Calu3 (cell line): Measurements from ENCODE around the gene CNPY1. TPM values are rescaled to one million over a fixed set of nuclear protein-coding genes. Genes with fewer than 3 reads are reported as not detected.
"Not testable (repeated sequence)": the region's sequence is repeated elsewhere in the genome, so short reads cannot be mapped to it uniquely, and the experiment has no call there.

Experiments
- BruUV-seq: library from RNA; stranded (reverse); fragments of 400-500 nt; replicated peaks from 2 replicates; lab custom pipeline; 2021; lab: Mats Ljungman, UMichigan
- CTCF ChIA-PET: fragments of 300-600 bp; sonication (Branson Sonifier 250); formaldehyde crosslinking; loops from one replicate; lab custom pipeline; 2022; ENCODE audit warnings: antibody characterized with exemption; lab: Charles Lee
- DNase-seq: peaks from one replicate; pipeline ENCODE4 v3.0.0; 2022
- H3K27ac Mint-ChIP-seq: one replicate; pipeline ENCODE4 v1.8.0; 2022; ENCODE audit warnings: mixed read lengths; ENCODE audit not compliant: unreplicated experiment
- H3K27me3 Mint-ChIP-seq: one replicate; pipeline ENCODE4 v1.8.0; 2022; ENCODE audit warnings: mixed read lengths; ENCODE audit not compliant: unreplicated experiment
- H3K36me3 Mint-ChIP-seq: one replicate; pipeline ENCODE4 v1.8.0; 2022; ENCODE audit warnings: mild to moderate bottlenecking, moderate library complexity, mixed read lengths; ENCODE audit not compliant: insufficient read depth, unreplicated experiment
- H3K4me1 Mint-ChIP-seq: one replicate; pipeline ENCODE4 v1.8.0; 2022; ENCODE audit warnings: mild to moderate bottlenecking, low read depth, mixed read lengths; ENCODE audit not compliant: unreplicated experiment
- H3K4me3 Mint-ChIP-seq: one replicate; pipeline ENCODE4 v1.8.0; 2022; ENCODE audit warnings: mild to moderate bottlenecking, low read depth, moderate library complexity, mixed read lengths; ENCODE audit not compliant: unreplicated experiment
- H3K9me3 Mint-ChIP-seq: one replicate; pipeline ENCODE4 v1.8.0; 2022; ENCODE audit warnings: low read depth, mixed read lengths; ENCODE audit not compliant: unreplicated experiment
- CTCF ChIP-seq: fragments of 200-600 bp; IDR thresholded peaks from one replicate; pipeline ENCODE4 v1.8.0; 2022; ENCODE audit warnings: antibody characterized with exemption; ENCODE audit not compliant: unreplicated experiment
- intact Hi-C: fragments of 100-400 bp; cut with micrococcal nuclease; formaldehyde crosslinking; loops from one replicate; pipeline ENCODE4 v1.10.0; 2022; ENCODE audit not compliant: unreplicated experiment
- total RNA-seq: library from RNA; stranded (reverse); gene quantifications from 2 replicates; pipeline ENCODE4 v1.2.3, GENCODE V29; 2022

The CNPY1 gene
- total RNA-seq, 1 experiment from 2014 or later, result not detected

- peaks cover 100% of the 10 kb centered on the region for H3K27me3 Mint-ChIP-seq
- no peak for DNase-seq
- H3K4me1 Mint-ChIP-seq, result no peaks in the 10 kb centered on the region
- no peak overlapping the region for H3K27ac Mint-ChIP-seq
- CTCF ChIA-PET, result no interaction called here
- no peaks in the 10 kb centered on the region for H3K36me3 Mint-ChIP-seq
- intact Hi-C loops, result loop anchor here (5.0 kb wide), 1 partner anchor 594 kb away; no protein-coding TSS in a partner anchor
- no peak overlapping the region for H3K4me3 Mint-ChIP-seq
- no peak for TF ChIP-seq CTCF
- no TSS peak for BruUV-seq
- no peaks in the 10 kb centered on the region for H3K9me3 Mint-ChIP-seq
These were observed 25.2 kb downstream of the CNPY1 start for GRCh38 chr7:155521007-155521742.

GRCh38 chr7:155520114-155520513, 26.2 kb downstream of the CNPY1 start:
- H3K27ac Mint-ChIP-seq, result no peak overlapping the region
- intact Hi-C loops, result loop anchor here (5.0 kb wide), 1 partner anchor 593 kb away; no protein-coding TSS in a partner anchor
- no TSS peak for BruUV-seq
- no peak for DNase-seq
- no peaks in the 10 kb centered on the region for H3K36me3 Mint-ChIP-seq
- TF ChIP-seq CTCF, result no peak
- H3K4me3 Mint-ChIP-seq, result no peak overlapping the region
- H3K9me3 Mint-ChIP-seq, result no peaks in the 10 kb centered on the region
- CTCF ChIA-PET, result no interaction called here
- peaks cover 100% of the 10 kb centered on the region for H3K27me3 Mint-ChIP-seq
- H3K4me1 Mint-ChIP-seq, result no peaks in the 10 kb centered on the region

GRCh38 chr7:155519358-155519757, 27.0 kb downstream of the CNPY1 start:
- H3K36me3 Mint-ChIP-seq, DNase-seq, intact Hi-C loops, H3K4me1 Mint-ChIP-seq, H3K27ac Mint-ChIP-seq, H3K9me3 Mint-ChIP-seq, H3K4me3 Mint-ChIP-seq, BruUV-seq, CTCF ChIA-PET: not testable (repeated sequence)
- H3K27me3 Mint-ChIP-seq, result peaks cover 100% of the 10 kb centered on the region

GRCh38 chr7:155518633-155519032, 27.7 kb downstream of the CNPY1 start:
- no peaks in the 10 kb centered on the region for H3K36me3 Mint-ChIP-seq
- H3K4me1 Mint-ChIP-seq, result no peaks in the 10 kb centered on the region
- intact Hi-C loops, result no loop called here
- no peak overlapping the region for H3K4me3 Mint-ChIP-seq
- peaks cover 95% of the 10 kb centered on the region for H3K27me3 Mint-ChIP-seq
- TF ChIP-seq CTCF, result no peak
- no peak overlapping the region for H3K27ac Mint-ChIP-seq
- CTCF ChIA-PET, result no interaction called here
- no TSS peak for BruUV-seq
- no peak for DNase-seq
- H3K9me3 Mint-ChIP-seq, result no peaks in the 10 kb centered on the region

- TF ChIP-seq CTCF, result no peak
- intact Hi-C loops, result no loop called here
- Mint-ChIP-seq H3K4me1 (no peaks in the 10 kb centered on the region), H3K27me3 (peaks cover 89% of the 10 kb centered on the region), H3K9me3 (no peaks in the 10 kb centered on the region), H3K4me3 (no peak overlapping the region), H3K27ac (no peak overlapping the region), H3K36me3 (no peaks in the 10 kb centered on the region)
- CTCF ChIA-PET, result no interaction called here
- BruUV-seq, result no TSS peak
- DNase-seq, result no peak
These were observed 28.4 kb downstream of the CNPY1 start for GRCh38 chr7:155517969-155518368.
